GM10847 (cell line): ENCODE data around the gene ROBO3.

Experiments used
- POLR2A ChIP-seq: IDR thresholded peaks from 2 replicates; pipeline ENCODE4 v1.6.1; 2011; ENCODE audit not compliant: insufficient read length; ENCODE audit errors: extremely low read depth

ROBO3 gene

GRCh38 chr11:124877631-124877909 is 12.3 kb downstream of the ROBO3 start:
- no peak for TF ChIP-seq POLR2A

GRCh38 chr11:124877910-124878758 is 12.9 kb downstream of the ROBO3 start:
- TF ChIP-seq POLR2A, result no peak

- TF ChIP-seq POLR2A, result no peak
Measured at GRCh38 chr11:124878759-124879492, 13.7 kb downstream of the ROBO3 start.

DNA sequence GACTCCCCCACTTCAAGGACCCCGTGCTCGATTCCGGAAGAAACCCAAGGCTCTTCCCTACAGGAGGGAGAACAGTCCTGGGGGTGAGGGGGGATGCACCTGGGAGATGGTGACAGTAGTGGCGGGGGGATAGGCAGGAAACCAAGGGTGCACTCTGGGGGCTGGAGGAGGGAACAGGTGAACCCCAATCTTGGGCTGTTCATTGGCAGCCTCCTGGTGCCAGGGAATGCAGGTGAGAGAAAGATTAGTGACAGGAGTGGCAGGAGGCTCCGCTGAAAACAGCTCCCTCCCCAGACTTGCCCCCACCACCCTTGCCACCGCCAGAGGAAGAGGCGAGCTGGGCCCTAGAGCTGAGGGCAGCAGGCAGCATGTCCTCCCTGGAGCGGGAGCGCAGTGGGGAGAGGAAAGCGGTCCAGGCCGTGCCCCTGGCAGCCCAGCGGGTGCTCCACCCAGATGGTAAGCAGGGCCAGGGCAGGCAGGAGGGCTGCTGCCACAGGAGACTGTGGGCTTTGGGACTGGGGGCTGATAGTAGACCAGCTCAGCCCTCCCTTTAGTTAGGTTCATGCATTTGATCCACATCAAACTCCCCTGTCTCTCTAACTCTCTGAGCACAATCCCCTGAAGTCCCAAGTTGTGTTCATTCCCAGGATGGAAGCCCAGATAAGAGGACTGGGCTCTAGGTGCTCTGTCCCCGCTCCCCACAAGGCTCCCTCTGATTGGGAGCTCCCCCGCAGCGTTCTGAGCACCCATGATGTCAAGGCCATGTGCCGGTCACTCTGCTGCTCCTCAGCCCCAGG is 14.5 kb downstream of the ROBO3 start:
- no peak for TF ChIP-seq POLR2A

DNA sequence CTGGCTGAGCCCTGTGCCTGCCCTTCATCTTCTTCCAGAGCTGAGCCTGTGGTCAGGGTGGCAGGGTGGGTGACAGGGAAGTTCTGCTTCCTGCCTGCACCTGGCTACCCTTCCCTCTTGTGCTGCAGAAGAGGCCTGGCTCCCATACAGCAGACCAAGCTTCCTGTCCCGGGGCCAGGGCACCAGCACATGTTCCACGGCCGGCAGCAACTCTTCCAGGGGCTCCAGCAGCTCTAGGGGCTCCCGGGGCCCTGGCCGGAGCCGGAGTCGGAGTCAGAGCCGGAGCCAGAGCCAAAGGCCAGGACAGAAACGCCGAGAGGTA is 15.0 kb downstream of the ROBO3 start:
- no peak for TF ChIP-seq POLR2A

DNA sequence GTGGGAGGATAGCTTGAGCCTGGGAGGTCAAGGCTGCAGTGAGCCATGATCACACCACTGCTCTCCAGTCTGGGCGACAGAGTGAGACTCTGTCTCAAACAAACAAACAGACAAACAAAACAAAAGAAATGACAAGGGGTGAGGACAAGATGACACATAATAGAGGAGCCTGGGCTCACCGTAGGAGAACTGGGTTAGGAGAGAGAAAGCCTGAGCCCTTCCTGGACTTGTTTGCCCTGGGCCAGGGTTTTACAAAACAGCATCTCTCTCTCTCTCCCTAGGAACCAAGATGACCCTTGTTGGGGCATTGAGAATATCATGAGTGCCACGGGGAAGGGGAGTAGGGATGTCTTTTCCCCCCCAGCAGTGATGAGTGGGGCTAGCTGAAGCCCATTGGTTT is 15.7 kb downstream of the ROBO3 start:
- no peak for TF ChIP-seq POLR2A

GRCh38 chr11:124882339-124883071 is 17.3 kb downstream of the ROBO3 start:
- no peak for TF ChIP-seq POLR2A

DNA sequence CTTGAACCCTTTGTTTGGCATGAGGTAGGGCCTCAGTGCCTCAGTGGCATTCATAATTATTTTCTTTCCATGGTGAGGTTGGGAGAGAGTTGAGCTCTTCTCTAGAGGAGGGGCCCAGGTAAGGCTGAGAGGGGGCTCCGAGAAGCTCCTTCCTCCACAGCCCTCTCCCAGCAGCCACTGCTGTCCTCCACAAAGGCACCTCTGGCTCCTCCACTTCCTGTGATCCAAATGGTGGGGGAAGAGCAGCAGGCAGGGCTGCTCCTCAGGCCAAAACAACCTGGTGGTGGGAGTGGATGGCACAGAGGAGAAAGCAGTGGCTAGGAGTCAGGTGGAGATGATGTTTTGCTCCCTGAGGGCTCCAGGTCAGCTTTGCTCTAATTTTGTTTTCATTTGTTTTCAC is 19.1 kb downstream of the ROBO3 start:
- TF ChIP-seq POLR2A, result no peak

- TF ChIP-seq POLR2A, result no peak
Measured at GRCh38 chr11:124884869-124885479, 19.7 kb downstream of the ROBO3 start.

- no peak for TF ChIP-seq POLR2A
Measured at GRCh38 chr11:124886476-124886875, 21.2 kb downstream of the ROBO3 start.

GRCh38 chr11:124886978-124887666 is 21.9 kb downstream of the ROBO3 start:
- no peak for TF ChIP-seq POLR2A

DNA sequence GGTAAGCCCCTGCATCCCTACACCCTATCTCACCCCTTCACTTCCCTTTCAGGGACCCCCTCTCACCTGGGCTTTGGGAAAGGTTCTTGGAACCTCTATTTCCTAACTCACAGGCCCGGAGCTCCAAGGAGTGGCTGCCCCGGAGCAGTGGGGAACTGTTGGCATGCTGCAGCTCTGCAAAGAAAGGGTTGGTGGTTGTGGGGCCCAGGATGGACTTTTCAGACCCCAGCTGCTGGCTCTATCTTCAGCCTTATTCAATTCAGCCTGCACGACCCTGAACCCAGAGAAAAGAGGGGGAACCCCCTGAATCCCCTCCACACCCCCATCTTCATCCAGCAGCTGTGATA is 22.4 kb downstream of the ROBO3 start:
- no peak for TF ChIP-seq POLR2A

DNA sequence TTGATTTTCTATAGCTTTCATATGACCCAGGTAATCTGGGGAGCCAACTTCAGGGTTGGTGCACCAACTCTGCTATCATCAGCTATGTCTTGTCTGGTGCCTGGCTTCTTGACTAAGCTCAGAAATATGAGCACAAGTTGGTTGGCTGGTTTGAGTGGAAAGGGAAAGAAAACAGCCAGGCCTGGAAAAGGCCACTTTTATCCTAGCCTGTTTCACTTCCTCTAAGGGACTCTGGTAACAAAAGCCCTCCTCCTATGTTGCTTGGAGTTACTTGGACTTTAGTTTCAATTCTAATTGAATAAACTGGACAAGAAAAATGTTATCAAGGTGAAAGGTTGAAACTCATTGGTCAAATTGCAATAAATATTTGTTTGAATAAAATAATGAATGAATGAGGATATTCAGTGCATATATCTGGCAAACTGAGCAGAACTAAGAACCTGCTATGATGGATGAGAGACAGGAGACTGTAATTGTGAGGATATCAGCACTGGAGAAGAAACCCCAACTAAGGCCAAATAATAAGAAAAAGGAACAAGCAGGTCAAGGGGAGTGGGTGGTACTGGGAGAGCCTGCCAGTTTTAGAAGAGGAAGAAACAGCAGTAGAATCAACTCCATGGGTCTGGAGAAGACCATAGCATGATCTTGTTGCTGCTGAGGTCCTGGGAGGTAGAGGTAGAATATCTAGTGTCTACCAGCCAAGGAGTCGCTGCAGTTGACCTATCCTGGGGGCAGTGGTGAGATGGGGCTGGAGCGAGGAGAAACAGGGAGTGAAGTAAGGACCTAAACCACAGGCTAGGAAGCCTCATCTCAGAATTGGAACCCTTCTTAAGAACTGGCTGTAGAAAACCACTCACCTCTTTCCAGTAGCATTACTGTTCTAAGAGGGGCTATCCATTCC is 24.2 kb downstream of the ROBO3 start:
- no peak for TF ChIP-seq POLR2A
